Nephron progenitor cell (in vitro differentiated cells): ENCODE data around the gene C19orf85.
"Not testable (repeated sequence)": the region's sequence is repeated elsewhere in the genome, so short reads cannot be mapped to it uniquely, and the experiment has no call there.

Experiments
- DNase-seq: peaks from one replicate; pipeline ENCODE4 v3.0.0; 2021
- H3K27ac Mint-ChIP-seq: 2 replicates; pipeline ENCODE4 v1.8.0; 2021; ENCODE audit warnings: mild to moderate bottlenecking, moderate library complexity, mixed read lengths
- H3K27me3 Mint-ChIP-seq: 2 replicates; pipeline ENCODE4 v1.8.0; 2021; ENCODE audit warnings: mild to moderate bottlenecking, low read depth, mixed read lengths; ENCODE audit not compliant: poor library complexity
- H3K36me3 Mint-ChIP-seq: 2 replicates; pipeline ENCODE4 v1.8.0; 2021; ENCODE audit warnings: low read depth, mixed read lengths
- H3K4me1 Mint-ChIP-seq: 2 replicates; pipeline ENCODE4 v1.8.0; 2021; ENCODE audit warnings: mixed read lengths
- H3K4me3 Mint-ChIP-seq: 2 replicates; pipeline ENCODE4 v1.8.0; 2021; ENCODE audit warnings: mild to moderate bottlenecking, moderate library complexity, mixed read lengths
- H3K9me3 Mint-ChIP-seq: 2 replicates; pipeline ENCODE4 v1.8.0; 2021; ENCODE audit warnings: mild to moderate bottlenecking, moderate library complexity, mixed read lengths
- CTCF ChIP-seq: fragments of 200-600 bp; sonication (generic); IDR thresholded peaks from 2 replicates; pipeline ENCODE4 v1.5.0; 2021; ENCODE audit warnings: antibody characterized with exemption

Gene C19orf85

GRCh38 chr19:55431183-55431582 lies 33.4 kb downstream of the C19orf85 start:
- no peak overlapping the region for H3K27ac Mint-ChIP-seq
- H3K9me3 Mint-ChIP-seq: no peaks in the 10 kb centered on the region
- no peak for DNase-seq
- peaks cover 27% of the 10 kb centered on the region for H3K27me3 Mint-ChIP-seq
- H3K4me1 Mint-ChIP-seq: no peaks in the 10 kb centered on the region
- H3K36me3 Mint-ChIP-seq: no peaks in the 10 kb centered on the region
- no peak overlapping the region for H3K4me3 Mint-ChIP-seq
- no peak for TF ChIP-seq CTCF

- TF ChIP-seq CTCF: no peak
- Mint-ChIP-seq H3K36me3 (no peaks in the 10 kb centered on the region), H3K27me3 (peaks cover 70% of the 10 kb centered on the region), H3K9me3 (no peaks in the 10 kb centered on the region), H3K27ac (no peak overlapping the region), H3K4me1 (no peaks in the 10 kb centered on the region), H3K4me3 (no peak overlapping the region)
- DNase-seq: no peak
Observed at GRCh38 chr19:55426042-55426441, 38.5 kb downstream of the C19orf85 start.

- peaks cover 81% of the 10 kb centered on the region for H3K27me3 Mint-ChIP-seq
- no peak overlapping the region for H3K27ac Mint-ChIP-seq
- no peaks in the 10 kb centered on the region for H3K4me1 Mint-ChIP-seq
- no peak for DNase-seq
- no peaks in the 10 kb centered on the region for H3K9me3 Mint-ChIP-seq
- no peaks in the 10 kb centered on the region for H3K36me3 Mint-ChIP-seq
- no peak overlapping the region for H3K4me3 Mint-ChIP-seq
- TF ChIP-seq CTCF: no peak
Observed at GRCh38 chr19:55424518-55424917, 40.0 kb downstream of the C19orf85 start.

GRCh38 chr19:55423225-55424005 lies 41.1 kb downstream of the C19orf85 start:
- H3K4me1 Mint-ChIP-seq: no peaks in the 10 kb centered on the region
- H3K4me3 Mint-ChIP-seq: no peak overlapping the region

GRCh38 chr19:55421281-55421680 lies 43.3 kb downstream of the C19orf85 start:
- H3K27ac Mint-ChIP-seq, H3K9me3 Mint-ChIP-seq, DNase-seq, H3K36me3 Mint-ChIP-seq, H3K4me3 Mint-ChIP-seq, H3K4me1 Mint-ChIP-seq: not testable (repeated sequence)
- peaks cover 78% of the 10 kb centered on the region for H3K27me3 Mint-ChIP-seq

More at GRCh38 chr19:55423225-55424005, 41.1 kb downstream of the C19orf85 start:
- peaks cover 84% of the 10 kb centered on the region for H3K27me3 Mint-ChIP-seq
- H3K9me3 Mint-ChIP-seq: no peaks in the 10 kb centered on the region
- DNase-seq: no peak
- no peaks in the 10 kb centered on the region for H3K36me3 Mint-ChIP-seq
- H3K27ac Mint-ChIP-seq: no peak overlapping the region
- TF ChIP-seq CTCF: no peak

- peaks cover 70% of the 10 kb centered on the region for H3K27me3 Mint-ChIP-seq
- no peak for TF ChIP-seq CTCF
- H3K36me3 Mint-ChIP-seq: no peaks in the 10 kb centered on the region
- peaks cover 6% of the 10 kb centered on the region for H3K4me1 Mint-ChIP-seq
- H3K9me3 Mint-ChIP-seq: no peaks in the 10 kb centered on the region
- no peak for DNase-seq
- no peak overlapping the region for H3K4me3 Mint-ChIP-seq
- no peak overlapping the region for H3K27ac Mint-ChIP-seq
Observed at GRCh38 chr19:55419624-55420236, 44.8 kb downstream of the C19orf85 start.
